ENCODE data around the gene PITRM1.

PITRM1 gene

GRCh38 chr10:3150366-3150765 lies 22.2 kb downstream of the PITRM1 start:
- no peak for DNase-seq (ENCODE audit: extremely low spot score)
- ChIA-PET POLR2A (no interaction called here), CTCF (no interaction called here)
- TF ChIP-seq CTCF (IDR thresholded peaks at IDR 0.05; ENCODE audit: control extremely low read depth, extremely low read depth, low read depth, missing control alignments), result no peak

GRCh38 chr10:3149918-3150317 lies 22.7 kb downstream of the PITRM1 start:
- no peak for TF ChIP-seq CTCF (IDR thresholded peaks at IDR 0.05; ENCODE audit: control extremely low read depth, extremely low read depth, low read depth, missing control alignments)
- DNase-seq (ENCODE audit: extremely low spot score), result no peak
- ChIA-PET CTCF (no interaction called here), POLR2A (no interaction called here)

GRCh38 chr10:3148994-3149393 lies 23.6 kb downstream of the PITRM1 start:
- ChIA-PET POLR2A (no interaction called here), CTCF (no interaction called here)
- TF ChIP-seq CTCF (IDR thresholded peaks at IDR 0.05; ENCODE audit: control extremely low read depth, extremely low read depth, low read depth, missing control alignments), result no peak

GRCh38 chr10:3148041-3148440 lies 24.5 kb downstream of the PITRM1 start:
- ChIA-PET POLR2A (no interaction called here), CTCF (no interaction called here)
- no peak for TF ChIP-seq CTCF (IDR thresholded peaks at IDR 0.05; ENCODE audit: control extremely low read depth, extremely low read depth, low read depth, missing control alignments)
- no peak for DNase-seq (ENCODE audit: extremely low spot score)

More at GRCh38 chr10:3148994-3149393, 23.6 kb downstream of the PITRM1 start:
- no peak for DNase-seq (ENCODE audit: extremely low spot score)

- CTCF ChIA-PET, result no interaction called here
- no peak for DNase-seq (ENCODE audit: extremely low spot score)
- no peak for TF ChIP-seq CTCF (IDR thresholded peaks at IDR 0.05; ENCODE audit: control extremely low read depth, extremely low read depth, low read depth, missing control alignments)
- POLR2A ChIA-PET, result no interaction called here
Measured at GRCh38 chr10:3147117-3147820, 25.3 kb downstream of the PITRM1 start.

GRCh38 chr10:3146289-3146688 lies 26.3 kb downstream of the PITRM1 start:
- TF ChIP-seq CTCF (IDR thresholded peaks at IDR 0.05; ENCODE audit: control extremely low read depth, extremely low read depth, low read depth, missing control alignments), result no peak
- ChIA-PET CTCF (no interaction called here), POLR2A (no interaction called here)
- DNase-seq (ENCODE audit: extremely low spot score), result no peak

Data from GM10248 (cell line).